PC-9 (cell line): ENCODE results near the gene SDCCAG8.

Experiments
- EZH2 ChIP-seq: fragments of 200-600 bp; sonication (generic); IDR thresholded peaks from 2 replicates; pipeline ENCODE4 v1.8.0; 2017; ENCODE audit warnings: antibody characterized with exemption, low read depth
- TF ChIP-seq, protein P1 (sequence below): fragments of 200-600 bp; sonication (generic); conservative IDR thresholded peaks from 2 replicates; pipeline ENCODE4 v1.6.1; 2017; ENCODE audit warnings: mixed run types, antibody characterized with exemption, mild to moderate bottlenecking, moderate library complexity

DNA sequence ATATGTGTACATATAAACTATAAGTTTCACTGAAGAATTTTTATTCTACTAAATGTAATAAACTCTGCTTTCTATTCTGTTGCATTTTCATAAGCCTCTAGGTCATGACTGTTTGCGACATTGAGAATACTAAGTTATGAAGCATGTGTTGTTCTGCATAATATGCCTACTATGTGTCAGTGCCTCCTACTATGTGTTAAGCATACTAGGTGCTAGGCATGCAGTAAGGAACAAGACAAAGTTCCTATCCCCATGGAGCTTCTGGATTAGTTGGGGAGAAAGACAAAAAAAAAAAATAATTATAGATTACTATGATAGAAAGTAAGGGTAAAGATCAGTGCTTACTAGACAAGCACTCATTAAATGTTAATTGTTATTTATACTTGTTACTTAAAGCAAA lies 1.3 kb downstream of the SDCCAG8 start:
- TF ChIP-seq, protein P1, sequence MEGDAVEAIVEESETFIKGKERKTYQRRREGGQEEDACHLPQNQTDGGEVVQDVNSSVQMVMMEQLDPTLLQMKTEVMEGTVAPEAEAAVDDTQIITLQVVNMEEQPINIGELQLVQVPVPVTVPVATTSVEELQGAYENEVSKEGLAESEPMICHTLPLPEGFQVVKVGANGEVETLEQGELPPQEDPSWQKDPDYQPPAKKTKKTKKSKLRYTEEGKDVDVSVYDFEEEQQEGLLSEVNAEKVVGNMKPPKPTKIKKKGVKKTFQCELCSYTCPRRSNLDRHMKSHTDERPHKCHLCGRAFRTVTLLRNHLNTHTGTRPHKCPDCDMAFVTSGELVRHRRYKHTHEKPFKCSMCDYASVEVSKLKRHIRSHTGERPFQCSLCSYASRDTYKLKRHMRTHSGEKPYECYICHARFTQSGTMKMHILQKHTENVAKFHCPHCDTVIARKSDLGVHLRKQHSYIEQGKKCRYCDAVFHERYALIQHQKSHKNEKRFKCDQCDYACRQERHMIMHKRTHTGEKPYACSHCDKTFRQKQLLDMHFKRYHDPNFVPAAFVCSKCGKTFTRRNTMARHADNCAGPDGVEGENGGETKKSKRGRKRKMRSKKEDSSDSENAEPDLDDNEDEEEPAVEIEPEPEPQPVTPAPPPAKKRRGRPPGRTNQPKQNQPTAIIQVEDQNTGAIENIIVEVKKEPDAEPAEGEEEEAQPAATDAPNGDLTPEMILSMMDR: no peak
- TF ChIP-seq EZH2: no peak
